Lung (tissue), 12 donors: Measurements from ENCODE around the gene SLC4A11. TPM values are rescaled to one million over a fixed set of nuclear protein-coding genes. Genes with fewer than 3 reads are reported as not detected.

Experiments
- ATAC-seq: fragments of 200-7000 bp; cut with Tn5 transposase; one replicate; pipeline ENCODE4 v1.9.1; 2020; ENCODE audit warnings: moderate number of reproducible peaks; ENCODE audit not compliant: insufficient read depth, low FRiP score
- DNase-seq, 3 donors: peaks; one replicate each; pipeline ENCODE4 v3.0.0-alpha.2; 2013 to 2017
- H3K27ac ChIP-seq, 2 donors: one replicate each; pipeline ENCODE4 v1.5.1; 2013; ENCODE audit warnings: mild to moderate bottlenecking in 2 of 2, moderate library complexity in 2 of 2, control low read depth in 1 of 2, inconsistent platforms in 1 of 2, low read depth in 1 of 2, low read length in 1 of 2
- H3K27me3 ChIP-seq, 3 donors: one replicate each; pipeline ENCODE4 v1.5.1; 2013; ENCODE audit warnings: low read length in 2 of 3; ENCODE audit not compliant: control insufficient read depth in 3 of 3, insufficient read depth in 3 of 3
- H3K36me3 ChIP-seq, 4 donors: one replicate each; pipeline ENCODE4 v1.5.1; 2013; ENCODE audit warnings: low read length in 4 of 4, mild to moderate bottlenecking in 1 of 4, moderate library complexity in 1 of 4; ENCODE audit not compliant: control insufficient read depth in 4 of 4, insufficient read depth in 4 of 4
- H3K4me1 ChIP-seq, 5 donors: one replicate each; pipeline ENCODE4 v1.5.1; 2013; ENCODE audit warnings: low read length in 5 of 5, mild to moderate bottlenecking in 2 of 5, moderate library complexity in 1 of 5; ENCODE audit not compliant: control insufficient read depth in 5 of 5, insufficient read depth in 5 of 5
- H3K4me3 ChIP-seq: one replicate; pipeline ENCODE4 v1.5.1; 2013; ENCODE audit warnings: mild to moderate bottlenecking, control low read depth, moderate library complexity
- H3K9ac ChIP-seq, 2 donors: one replicate each; pipeline ENCODE4 v1.5.1; 2013; ENCODE audit warnings: low read length in 2 of 2, control low read depth in 1 of 2; ENCODE audit not compliant: insufficient read depth in 1 of 2
- H3K9me3 ChIP-seq, 4 donors: one replicate each; pipeline ENCODE4 v1.5.1; 2013; ENCODE audit warnings: low read length in 3 of 4, mild to moderate bottlenecking in 1 of 4, moderate library complexity in 1 of 4; ENCODE audit not compliant: control insufficient read depth in 4 of 4, insufficient read depth in 3 of 4
- CTCF ChIP-seq: IDR thresholded peaks from 2 replicates; pipeline ENCODE4 v1.5.1; 2012; ENCODE audit warnings: mild to moderate bottlenecking; ENCODE audit errors: control extremely low read depth, extremely low read depth
- WGBS, 2 donors: extraction: QIAGEN DNeasy Blood & Tissue Kit; methylation state at CpG; one replicate each; pipeline ENCODE4 v1.1.7; 2013; 5-methylcytosine and 5-hydroxymethylcytosine counted together
- polyA plus RNA-seq, 2 donors: library from polyadenylated mRNA; stranded (reverse); fragments of 200-250 nt; gene quantifications; one replicate each; pipeline ENCODE4 v1.2.1, GENCODE V29; 2013
- total RNA-seq, 2 donors: library from RNA; depleted of rRNA in 1 of 2; stranded (reverse); fragments of >200 nt in 1 of 2; gene quantifications; one replicate each; pipeline ENCODE4 v1.2.1, GENCODE V29; 2014 to 2021
- donor health status: control.
- donor health status: control.
- donor health status: Bipolar disorder and iron deficiency.
- donor health status: healthy.
- donor health status: DM: yes; HTN: yes; CAD: no.

Gene SLC4A11
- total and polyA plus RNA-seq, 4 donors = 0.40 to 8.8 (median 4.7) TPM

GRCh38 chr20:3199976-3200755, 38.8 kb downstream of the SLC4A11 start:
- TF ChIP-seq CTCF = no peak
- peaks cover 0 to 13% (median 0%) of the 10 kb centered on the region in 5 donors for H3K4me1 ChIP-seq
- no peak overlapping the region for H3K4me3 ChIP-seq
- no peak overlapping the region for H3K9ac ChIP-seq
- no peak overlapping the region for H3K27ac ChIP-seq
- no peak for ATAC-seq
- WGBS, 2 donors = 93 to 94% methylated on average over 27 of the region's 27 CpGs
- no peaks in the 10 kb centered on the region for H3K27me3 ChIP-seq
- no peaks in the 10 kb centered on the region for H3K9me3 ChIP-seq
- H3K36me3 ChIP-seq = peaks cover 0 to 32% (median 23%) of the 10 kb centered on the region in 4 donors
- DNase-seq = no peak

DNA sequence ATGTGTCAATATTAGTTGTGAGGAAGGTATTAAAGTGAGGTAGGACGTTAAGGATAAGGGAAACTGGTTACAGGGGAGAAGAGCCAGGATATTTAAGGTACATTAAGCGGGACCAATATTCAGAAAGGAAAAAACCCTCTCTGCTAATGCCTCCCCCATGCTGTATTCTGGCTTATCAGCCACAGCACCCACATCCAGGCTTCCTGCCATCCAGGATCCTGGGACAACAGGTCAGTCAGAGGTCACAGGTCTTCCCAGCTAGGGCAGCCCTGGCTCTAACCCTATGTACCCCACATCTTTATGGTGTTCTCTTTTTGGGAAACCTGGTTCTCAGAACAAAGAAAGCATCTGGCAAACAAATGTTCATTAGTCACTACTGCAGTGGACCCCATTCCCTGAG, 39.8 kb downstream of the SLC4A11 start:
- no peak overlapping the region for H3K4me3 ChIP-seq
- no peak overlapping the region for H3K27ac ChIP-seq
- no peak for ATAC-seq
- no peak overlapping the region for H3K9ac ChIP-seq
- peaks cover 6 to 38% (median 33%) of the 10 kb centered on the region in 4 donors for H3K36me3 ChIP-seq
- peaks cover 0 to 2% (median 0%) of the 10 kb centered on the region in 4 donors for H3K9me3 ChIP-seq
- no peak for TF ChIP-seq CTCF
- H3K4me1 ChIP-seq = peaks cover 0 to 13% (median 0%) of the 10 kb centered on the region in 5 donors
- DNase-seq = no peak
- no peaks in the 10 kb centered on the region for H3K27me3 ChIP-seq
- WGBS, 2 donors = 50% methylated on average over 2 of the region's 2 CpGs

GRCh38 chr20:3195590-3196237, 43.3 kb downstream of the SLC4A11 start:
- DNase-seq (no peak), ATAC-seq (no peak)
- no peak for TF ChIP-seq CTCF
- whole genome bisulfite sequencing, 2 donors = 92 to 97% methylated on average over 7 of the region's 7 CpGs
- no peak overlapping the region for H3K27ac ChIP-seq
- H3K4me1 ChIP-seq = no peaks in the 10 kb centered on the region
- no peak overlapping the region for H3K4me3 ChIP-seq
- no peaks in the 10 kb centered on the region for H3K27me3 ChIP-seq
- H3K9me3 ChIP-seq = peaks cover 0 to 2% (median 0%) of the 10 kb centered on the region in 4 donors
- peaks cover 12 to 62% (median 45%) of the 10 kb centered on the region in 4 donors for H3K36me3 ChIP-seq
- H3K9ac ChIP-seq = peak overlapping the region in 1 of 2 donors; percentile 5
